ENCODE data around the gene ARSG.
"Not testable (repeated sequence)": the region's sequence is repeated elsewhere in the genome, so short reads cannot be mapped to it uniquely, and the experiment has no call there.

Gene ARSG

DNA sequence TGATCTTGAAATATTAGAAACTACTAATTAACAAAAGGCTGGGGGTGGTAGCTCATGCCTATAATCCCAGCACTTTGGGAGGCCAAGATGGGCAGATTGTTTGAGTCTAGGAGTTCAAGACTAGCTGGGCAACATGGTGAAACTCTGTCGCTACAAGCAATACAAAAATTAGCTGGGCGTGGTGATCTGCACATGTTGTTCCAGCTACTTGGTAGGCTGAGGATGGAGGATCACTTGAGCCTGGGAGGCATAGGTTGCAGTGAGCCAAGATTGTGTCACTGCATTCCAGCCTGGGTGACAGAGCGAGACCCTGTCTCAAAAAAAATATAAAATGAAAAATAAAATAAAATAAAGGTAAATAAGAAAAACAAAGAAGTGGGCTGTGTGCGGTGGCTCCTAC, 66.6 kb downstream of the ARSG start:
- peaks cover 45% of the 10 kb centered on the region for H3K36me3 ChIP-seq
- TF ChIP-seq, protein P1, sequence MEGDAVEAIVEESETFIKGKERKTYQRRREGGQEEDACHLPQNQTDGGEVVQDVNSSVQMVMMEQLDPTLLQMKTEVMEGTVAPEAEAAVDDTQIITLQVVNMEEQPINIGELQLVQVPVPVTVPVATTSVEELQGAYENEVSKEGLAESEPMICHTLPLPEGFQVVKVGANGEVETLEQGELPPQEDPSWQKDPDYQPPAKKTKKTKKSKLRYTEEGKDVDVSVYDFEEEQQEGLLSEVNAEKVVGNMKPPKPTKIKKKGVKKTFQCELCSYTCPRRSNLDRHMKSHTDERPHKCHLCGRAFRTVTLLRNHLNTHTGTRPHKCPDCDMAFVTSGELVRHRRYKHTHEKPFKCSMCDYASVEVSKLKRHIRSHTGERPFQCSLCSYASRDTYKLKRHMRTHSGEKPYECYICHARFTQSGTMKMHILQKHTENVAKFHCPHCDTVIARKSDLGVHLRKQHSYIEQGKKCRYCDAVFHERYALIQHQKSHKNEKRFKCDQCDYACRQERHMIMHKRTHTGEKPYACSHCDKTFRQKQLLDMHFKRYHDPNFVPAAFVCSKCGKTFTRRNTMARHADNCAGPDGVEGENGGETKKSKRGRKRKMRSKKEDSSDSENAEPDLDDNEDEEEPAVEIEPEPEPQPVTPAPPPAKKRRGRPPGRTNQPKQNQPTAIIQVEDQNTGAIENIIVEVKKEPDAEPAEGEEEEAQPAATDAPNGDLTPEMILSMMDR (IDR thresholded peaks at IDR 0.05) = no peak
- H3K27me3 ChIP-seq = no peaks in the 10 kb centered on the region
- H3K4me3 ChIP-seq (ENCODE audit: low read depth in 1 of 2, low read length in 1 of 2) = no peak overlapping the region
- H3K27ac ChIP-seq = peak overlapping the region; percentile 87
- H3K4me1 ChIP-seq (ENCODE audit: control insufficient read depth in 1 of 2, insufficient read depth in 1 of 2, low read depth in 1 of 2, low read length in 1 of 2) = peaks cover 57 to 58% of the 10 kb centered on the region in 2 experiments
- no peaks in the 10 kb centered on the region for H3K9me3 ChIP-seq

GRCh38 chr17:68359791-68360535, 68.7 kb downstream of the ARSG start:
- H3K27me3 ChIP-seq = no peaks in the 10 kb centered on the region
- H3K4me3 ChIP-seq (ENCODE audit: low read depth in 1 of 2, low read length in 1 of 2) = no peak overlapping the region
- H3K9me3 ChIP-seq = no peaks in the 10 kb centered on the region
- H3K4me1 ChIP-seq (ENCODE audit: control insufficient read depth in 1 of 2, insufficient read depth in 1 of 2, low read depth in 1 of 2, low read length in 1 of 2) = peaks cover 42 to 44% of the 10 kb centered on the region in 2 experiments
- peak overlapping the region; percentile 59 for H3K27ac ChIP-seq
- TF ChIP-seq, protein P1 (IDR thresholded peaks at IDR 0.05) = no peak
- peaks cover 55% of the 10 kb centered on the region for H3K36me3 ChIP-seq

DNA sequence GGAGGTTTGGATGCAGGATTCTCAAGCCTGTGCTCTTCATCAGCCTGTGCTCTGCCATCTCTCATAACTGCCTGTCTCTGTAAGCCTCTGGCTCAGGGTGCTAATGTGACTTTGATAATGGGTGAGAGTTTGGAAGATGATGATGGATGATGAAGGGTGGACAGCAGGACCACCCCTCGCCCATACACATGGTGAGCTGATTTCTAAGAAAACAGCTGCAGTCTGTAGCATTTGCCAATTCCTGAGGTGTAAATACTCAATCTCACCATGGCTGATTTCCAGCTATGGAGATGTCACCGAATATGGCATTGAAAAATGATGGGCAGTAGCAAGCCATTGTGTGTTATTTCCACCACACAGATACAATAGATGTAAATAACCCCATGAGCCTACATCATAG, 74.2 kb downstream of the ARSG start:
- Histone ChIP-seq H3K36me3 (peaks cover 65% of the 10 kb centered on the region), H3K4me1 (ENCODE audit: control insufficient read depth in 1 of 2, insufficient read depth in 1 of 2, low read depth in 1 of 2, low read length in 1 of 2) (peaks cover 20% of the 10 kb centered on the region in 2 experiments), H3K9me3 (no peaks in the 10 kb centered on the region), H3K4me3 (ENCODE audit: low read depth in 1 of 2, low read length in 1 of 2) (no peak overlapping the region), H3K27me3 (no peaks in the 10 kb centered on the region), H3K27ac (peak overlapping the region; percentile 29)
- TF ChIP-seq, protein P1 (IDR thresholded peaks at IDR 0.05) = no peak

- TF ChIP-seq, protein P1 (IDR thresholded peaks at IDR 0.05) = no peak
- peaks cover 61% of the 10 kb centered on the region for H3K36me3 ChIP-seq
- H3K27me3 ChIP-seq = no peaks in the 10 kb centered on the region
- H3K9me3 ChIP-seq = no peaks in the 10 kb centered on the region
- H3K4me3 ChIP-seq (ENCODE audit: low read depth in 1 of 2, low read length in 1 of 2) = no peak overlapping the region
- peak overlapping the region; percentile 62 for H3K27ac ChIP-seq
- H3K4me1 ChIP-seq (ENCODE audit: control insufficient read depth in 1 of 2, insufficient read depth in 1 of 2, low read depth in 1 of 2, low read length in 1 of 2) = peaks cover 20 to 24% of the 10 kb centered on the region in 2 experiments
Observed at GRCh38 chr17:68368387-68368786, 77.1 kb downstream of the ARSG start.

DNA sequence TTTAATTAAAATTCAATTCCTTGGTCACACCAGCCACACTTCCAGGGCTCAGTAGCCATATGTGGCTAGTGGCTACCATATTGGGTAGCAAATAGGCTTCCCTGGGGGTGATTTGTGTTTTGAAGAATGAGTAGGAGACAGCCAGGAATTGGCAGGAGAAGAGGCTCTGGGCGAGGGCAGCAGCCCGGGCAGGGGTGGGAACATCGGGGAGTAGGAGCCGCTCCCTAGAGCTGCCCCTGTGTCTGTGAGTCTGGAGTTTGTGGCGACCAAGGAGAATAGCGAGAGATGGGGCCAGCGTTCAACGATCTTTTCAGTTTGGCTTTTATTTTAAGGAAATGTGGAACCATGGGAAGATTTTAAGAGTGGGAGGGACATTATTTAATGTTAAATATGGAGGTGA, 84.3 kb downstream of the ARSG start:
- no peak overlapping the region for H3K27ac ChIP-seq
- peaks cover 23% of the 10 kb centered on the region for H3K36me3 ChIP-seq
- peaks cover 33 to 34% of the 10 kb centered on the region in 2 experiments for H3K4me1 ChIP-seq (ENCODE audit: control insufficient read depth in 1 of 2, insufficient read depth in 1 of 2, low read depth in 1 of 2, low read length in 1 of 2)

DNA sequence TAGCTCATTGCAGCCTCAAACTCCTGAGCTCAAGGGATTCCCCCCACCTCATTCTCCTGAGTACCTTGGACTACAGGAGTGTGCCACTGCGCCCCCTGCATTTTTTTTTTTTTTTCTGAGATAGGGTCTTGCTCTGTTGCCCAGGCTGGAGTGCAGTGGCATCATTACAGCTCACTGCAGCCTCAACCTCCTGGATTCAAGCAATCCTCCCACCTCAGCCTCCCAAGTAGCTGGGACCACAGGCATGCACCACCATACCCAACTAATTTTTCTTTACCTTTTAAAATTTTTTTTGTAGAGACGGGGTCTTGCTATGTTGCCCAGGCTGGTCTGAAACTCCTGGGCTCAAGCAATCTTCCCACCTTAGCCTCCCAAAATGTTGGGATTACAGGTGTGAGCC, 84.9 kb downstream of the ARSG start:
- H3K9me3 ChIP-seq; H3K27ac ChIP-seq; H3K4me3 ChIP-seq (ENCODE audit: low read depth in 1 of 2, low read length in 1 of 2); H3K27me3 ChIP-seq: not testable (repeated sequence)
- peaks cover 22% of the 10 kb centered on the region for H3K36me3 ChIP-seq
- peaks cover 33 to 34% of the 10 kb centered on the region in 2 experiments for H3K4me1 ChIP-seq (ENCODE audit: control insufficient read depth in 1 of 2, insufficient read depth in 1 of 2, low read depth in 1 of 2, low read length in 1 of 2)

More for the DNA sequence above, 84.3 kb downstream of the ARSG start:
- Histone ChIP-seq H3K27me3 (no peaks in the 10 kb centered on the region), H3K4me3 (ENCODE audit: low read depth in 1 of 2, low read length in 1 of 2) (no peak overlapping the region), H3K9me3 (no peaks in the 10 kb centered on the region)
- TF ChIP-seq, protein P1 (IDR thresholded peaks at IDR 0.05) = no peak
